Activated CD4-positive, alpha-beta T cell treated with anti-CD3 and anti-CD28 coated beads, Interleukin-2, amount 10 ng/mL, durations not matched to agents 24 days and 14 days (primary cell): ENCODE data around the gene IGFBP3. TPM values are rescaled to one million over a fixed set of nuclear protein-coding genes. Genes with fewer than 3 reads are reported as not detected.
"Not testable (repeated sequence)": the region's sequence is repeated elsewhere in the genome, so short reads cannot be mapped to it uniquely, and the experiment has no call there.

Experiments used
- DNase-seq: peaks from one replicate; pipeline ENCODE4 v3.0.0; 2022
- H3K27ac Mint-ChIP-seq: one replicate; pipeline ENCODE4 v1.8.0; 2022; ENCODE audit warnings: mild to moderate bottlenecking, mixed read lengths
- H3K27me3 Mint-ChIP-seq: one replicate; pipeline ENCODE4 v1.8.0; 2022; ENCODE audit warnings: mixed read lengths
- H3K36me3 Mint-ChIP-seq: one replicate; pipeline ENCODE4 v1.8.0; 2022; ENCODE audit warnings: low read depth, mild to moderate bottlenecking, mixed read lengths
- H3K4me1 Mint-ChIP-seq: one replicate; pipeline ENCODE4 v1.8.0; 2021; ENCODE audit warnings: mixed read lengths
- H3K4me3 Mint-ChIP-seq: one replicate; pipeline ENCODE4 v1.8.0; 2022; ENCODE audit warnings: mild to moderate bottlenecking, moderate library complexity, mixed read lengths
- H3K9me3 Mint-ChIP-seq: one replicate; pipeline ENCODE4 v1.8.0; 2021; ENCODE audit warnings: mixed read lengths
- intact Hi-C: fragments of 100-400 bp; cut with micrococcal nuclease; formaldehyde crosslinking; loops from one replicate; pipeline ENCODE4 v1.15.1; 2023
- total RNA-seq: library from RNA; stranded (reverse); gene quantifications from 2 replicates; pipeline ENCODE4 v1.2.3, GENCODE V29; 2022

Gene IGFBP3
- 0.72 and 1.5 TPM in 2 replicates for total RNA-seq

- Mint-ChIP-seq H3K27me3 (peaks cover 54% of the 10 kb centered on the region), H3K27ac (no peak within 1 kb of the TSS), H3K4me1 (peaks cover 20% of the 10 kb centered on the region), H3K9me3 (no peaks in the 10 kb centered on the region), H3K36me3 (no peaks in the 10 kb centered on the region), H3K4me3 (peak within 1 kb of the TSS; percentile 67)
- intact Hi-C loops, result loop anchor here (10.0 kb wide), 1 partner anchor 1334 kb away; no protein-coding TSS in a partner anchor
- peak; percentile 78 for DNase-seq
Measured at GRCh38 chr7:45920502-45921380, at the start of gene IGFBP3. Gene IGFBP3, minus strand, starts transcription at chr7:45921272. Its CDS starts 132 bp downstream, at chr7:45921140.

- H3K9me3 Mint-ChIP-seq, result no peaks in the 10 kb centered on the region
- H3K36me3 Mint-ChIP-seq, result no peaks in the 10 kb centered on the region
- no peaks in the 10 kb centered on the region for H3K4me1 Mint-ChIP-seq
- intact Hi-C loops, result no loop called here
- no peak overlapping the region for H3K27ac Mint-ChIP-seq
- no peak overlapping the region for H3K4me3 Mint-ChIP-seq
- no peaks in the 10 kb centered on the region for H3K27me3 Mint-ChIP-seq
- peak; percentile 37 for DNase-seq
Measured at GRCh38 chr7:45970454-45970853, 49.4 kb upstream of the IGFBP3 start.

- Mint-ChIP-seq H3K36me3 (no peaks in the 10 kb centered on the region), H3K9me3 (no peaks in the 10 kb centered on the region), H3K27ac (no peak overlapping the region), H3K4me1 (no peaks in the 10 kb centered on the region), H3K27me3 (no peaks in the 10 kb centered on the region), H3K4me3 (no peak overlapping the region)
- DNase-seq, result peak; percentile 33
- intact Hi-C loops, result no loop called here
Measured at GRCh38 chr7:45969940-45970339, 48.9 kb upstream of the IGFBP3 start.

DNA sequence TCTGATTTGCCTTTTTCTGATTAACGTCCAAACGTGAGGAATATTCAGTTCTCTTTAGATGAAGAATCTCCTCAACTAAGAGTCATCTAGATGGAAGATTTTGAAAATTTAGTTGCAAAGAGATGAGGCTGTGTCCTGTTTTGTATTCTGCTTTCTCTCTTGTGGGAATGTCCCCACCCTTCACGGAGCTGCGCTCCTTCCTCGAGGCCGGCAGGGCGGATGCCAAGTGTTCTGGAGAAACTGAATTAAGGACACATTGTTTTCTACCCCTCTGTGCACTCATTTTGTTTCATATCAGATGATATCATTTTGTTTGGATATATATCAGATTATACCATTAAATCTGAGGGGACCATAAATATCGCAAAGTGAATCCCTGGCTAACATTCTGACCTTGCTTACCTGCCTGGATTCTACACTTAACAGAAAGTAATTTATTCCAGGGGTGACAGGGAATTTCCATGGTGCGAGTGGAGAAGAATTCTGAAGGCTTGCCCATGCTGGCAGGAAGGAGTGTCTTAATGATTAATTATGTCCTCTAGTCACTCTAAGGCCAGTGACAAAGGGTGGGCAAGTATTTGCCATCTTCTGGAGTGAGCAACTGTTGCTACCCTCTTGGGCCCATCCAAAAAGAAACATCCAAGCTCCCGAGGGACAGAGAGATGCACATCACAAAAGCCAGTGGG is 47.9 kb upstream of the IGFBP3 start:
- no peak for DNase-seq
- intact Hi-C loops, result no loop called here
- Mint-ChIP-seq H3K27me3 (no peaks in the 10 kb centered on the region), H3K36me3 (no peaks in the 10 kb centered on the region), H3K4me1 (no peaks in the 10 kb centered on the region), H3K27ac (no peak overlapping the region), H3K4me3 (no peak overlapping the region), H3K9me3 (no peaks in the 10 kb centered on the region)

GRCh38 chr7:45968312-45968711 is 47.2 kb upstream of the IGFBP3 start:
- intact Hi-C loops, result no loop called here
- no peak for DNase-seq
- Mint-ChIP-seq H3K9me3 (no peaks in the 10 kb centered on the region), H3K36me3 (no peaks in the 10 kb centered on the region), H3K27me3 (no peaks in the 10 kb centered on the region), H3K4me1 (no peaks in the 10 kb centered on the region), H3K4me3 (no peak overlapping the region), H3K27ac (no peak overlapping the region)

GRCh38 chr7:45967591-45968157 is 46.6 kb upstream of the IGFBP3 start:
- Mint-ChIP-seq H3K36me3 (no peaks in the 10 kb centered on the region), H3K27ac (no peak overlapping the region), H3K4me1 (no peaks in the 10 kb centered on the region), H3K4me3 (no peak overlapping the region), H3K9me3 (no peaks in the 10 kb centered on the region), H3K27me3 (no peaks in the 10 kb centered on the region)
- peak; percentile 27 for DNase-seq
- intact Hi-C loops, result no loop called here

DNA sequence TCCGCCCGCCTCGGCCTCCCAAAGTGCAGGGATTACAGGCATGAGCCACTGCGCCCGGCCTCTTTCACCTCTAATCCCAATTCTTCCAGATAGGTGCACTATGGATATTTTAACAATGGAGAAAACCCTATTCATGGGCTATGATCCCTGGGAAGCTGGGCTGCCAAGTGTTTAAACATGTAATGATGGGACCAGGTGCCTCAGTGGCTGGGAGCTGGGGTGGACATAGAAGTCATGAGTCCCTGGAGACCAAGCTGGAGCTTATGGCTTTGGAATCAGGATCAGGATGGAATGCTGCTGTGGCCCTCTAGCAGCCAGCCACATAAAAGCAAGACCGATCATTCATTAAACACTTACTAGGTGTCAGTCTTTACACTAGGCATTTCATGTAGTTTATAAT is 41.8 kb upstream of the IGFBP3 start:
- DNase-seq, result no peak
- Mint-ChIP-seq H3K4me3 (no peak overlapping the region), H3K9me3 (no peaks in the 10 kb centered on the region), H3K36me3 (no peaks in the 10 kb centered on the region), H3K27me3 (no peaks in the 10 kb centered on the region), H3K27ac (no peak overlapping the region), H3K4me1 (no peaks in the 10 kb centered on the region)
- intact Hi-C loops, result no loop called here

DNA sequence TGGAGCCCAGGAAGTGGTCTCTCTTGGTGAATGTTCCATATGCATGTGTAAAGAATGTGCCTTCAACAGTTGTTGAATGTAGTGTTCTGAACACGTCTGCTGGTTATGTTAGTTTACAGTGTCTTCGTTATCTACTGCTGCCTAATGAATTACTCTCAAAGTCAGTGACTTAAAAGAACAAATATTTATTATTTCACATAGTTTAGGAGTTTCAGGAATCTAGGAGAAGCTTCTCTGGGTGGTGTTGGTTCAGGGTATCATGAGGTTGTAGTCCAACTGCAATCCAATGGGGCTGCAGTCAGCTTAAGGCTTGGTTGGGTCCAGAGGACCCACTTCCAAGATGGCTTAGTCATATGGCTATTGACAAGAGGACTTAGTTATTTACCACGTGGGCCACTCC is 36.6 kb upstream of the IGFBP3 start:
- no peaks in the 10 kb centered on the region for H3K27me3 Mint-ChIP-seq
- no peak overlapping the region for H3K27ac Mint-ChIP-seq
- H3K36me3 Mint-ChIP-seq, result no peaks in the 10 kb centered on the region
- H3K9me3 Mint-ChIP-seq, result no peaks in the 10 kb centered on the region
- no peaks in the 10 kb centered on the region for H3K4me1 Mint-ChIP-seq
- H3K4me3 Mint-ChIP-seq, result no peak overlapping the region
- intact Hi-C loops, result no loop called here
- DNase-seq, result no peak

- H3K27ac Mint-ChIP-seq, result no peak overlapping the region
- no peaks in the 10 kb centered on the region for H3K36me3 Mint-ChIP-seq
- no peak for DNase-seq
- intact Hi-C loops, result no loop called here
- no peaks in the 10 kb centered on the region for H3K4me1 Mint-ChIP-seq
- no peak overlapping the region for H3K4me3 Mint-ChIP-seq
- H3K9me3 Mint-ChIP-seq, result peaks cover 2% of the 10 kb centered on the region
- no peaks in the 10 kb centered on the region for H3K27me3 Mint-ChIP-seq
Measured at GRCh38 chr7:45955286-45955685, 34.2 kb upstream of the IGFBP3 start.

GRCh38 chr7:45953055-45953454 is 32.0 kb upstream of the IGFBP3 start:
- H3K27ac Mint-ChIP-seq, H3K4me1 Mint-ChIP-seq, H3K27me3 Mint-ChIP-seq, intact Hi-C loops, H3K36me3 Mint-ChIP-seq, H3K4me3 Mint-ChIP-seq, H3K9me3 Mint-ChIP-seq: not testable (repeated sequence)
- peak; percentile 42 for DNase-seq

- no peak for DNase-seq
- intact Hi-C loops, result no loop called here
- no peak overlapping the region for H3K4me3 Mint-ChIP-seq
- H3K9me3 Mint-ChIP-seq, result peaks cover 4% of the 10 kb centered on the region
- H3K27me3 Mint-ChIP-seq, result peaks cover 6% of the 10 kb centered on the region
- H3K27ac Mint-ChIP-seq, result no peak overlapping the region
- H3K36me3 Mint-ChIP-seq, result no peaks in the 10 kb centered on the region
- peaks cover 9% of the 10 kb centered on the region for H3K4me1 Mint-ChIP-seq
Measured at GRCh38 chr7:45944058-45944457, 23.0 kb upstream of the IGFBP3 start.

DNA sequence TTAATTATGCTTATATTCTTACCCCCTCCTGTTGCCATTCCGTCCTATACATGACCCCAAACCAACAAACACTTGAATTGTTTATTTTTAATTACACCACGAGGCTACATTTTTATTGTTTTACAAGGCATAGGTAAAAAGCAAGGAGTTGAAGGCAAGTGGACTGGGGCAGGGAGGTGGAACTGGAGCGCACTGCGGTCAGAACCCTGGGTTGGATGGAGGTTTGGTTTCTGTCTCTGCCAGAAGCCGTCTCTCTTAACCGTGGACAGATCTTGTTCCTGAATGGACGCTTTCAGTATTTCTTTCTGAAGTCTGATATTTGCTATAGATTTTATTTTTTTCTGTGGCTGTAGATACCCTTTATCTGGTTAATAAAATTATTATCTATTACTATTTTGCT is 19.9 kb upstream of the IGFBP3 start:
- Mint-ChIP-seq H3K36me3 (no peaks in the 10 kb centered on the region), H3K27ac (no peak overlapping the region), H3K4me3 (no peak overlapping the region), H3K9me3 (peaks cover 4% of the 10 kb centered on the region), H3K4me1 (peaks cover 9% of the 10 kb centered on the region), H3K27me3 (peaks cover 6% of the 10 kb centered on the region)
- intact Hi-C loops, result no loop called here
- DNase-seq, result no peak

DNA sequence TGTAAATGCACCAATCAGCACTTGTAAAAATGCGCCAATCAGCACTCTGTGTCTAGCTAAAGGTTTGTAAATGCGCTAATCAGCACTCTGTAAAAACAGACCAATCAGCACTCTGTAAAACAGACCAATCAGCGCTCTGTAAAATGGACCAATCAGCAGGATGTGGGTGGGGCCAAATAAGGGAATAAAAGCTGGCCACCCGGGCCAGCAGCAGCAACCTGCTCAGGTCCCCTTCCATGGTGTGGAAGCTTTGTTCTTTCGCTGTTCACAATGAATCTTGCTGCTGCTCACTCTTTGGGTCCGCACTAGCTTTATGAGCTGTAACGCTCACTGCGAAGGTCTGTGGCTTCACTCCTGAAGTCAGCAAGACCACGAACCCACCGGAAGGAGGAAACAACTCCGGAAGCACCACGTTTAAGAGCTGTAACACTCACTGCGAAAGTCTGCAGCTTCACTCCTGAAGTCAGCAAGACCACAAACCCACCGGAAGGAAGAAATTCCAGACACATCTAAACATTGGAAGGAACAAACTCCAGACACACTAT is 19.2 kb upstream of the IGFBP3 start:
- Mint-ChIP-seq H3K27ac (peak overlapping the region; percentile 34), H3K4me3 (peak overlapping the region; percentile 75)
- peak; percentile 81 for DNase-seq
- intact Hi-C loops, H3K36me3 Mint-ChIP-seq, H3K9me3 Mint-ChIP-seq, H3K4me1 Mint-ChIP-seq, H3K27me3 Mint-ChIP-seq: not testable (repeated sequence)

GRCh38 chr7:45939574-45939973 is 18.5 kb upstream of the IGFBP3 start:
- Mint-ChIP-seq H3K27me3 (peaks cover 6% of the 10 kb centered on the region), H3K36me3 (no peaks in the 10 kb centered on the region), H3K27ac (no peak overlapping the region), H3K4me1 (peaks cover 9% of the 10 kb centered on the region), H3K4me3 (peak overlapping the region; percentile 28), H3K9me3 (peaks cover 4% of the 10 kb centered on the region)
- intact Hi-C loops, result no loop called here
- no peak for DNase-seq
